Measurements from ENCODE around the gene NCKAP5L.
"Not testable (repeated sequence)": the region's sequence is repeated elsewhere in the genome, so short reads cannot be mapped to it uniquely, and the experiment has no call there.

NCKAP5L gene

GRCh38 chr12:49869816-49870500, 41.7 kb upstream of the NCKAP5L start:
- H3K27ac ChIP-seq (ENCODE audit: low read length), result no peak overlapping the region
- H3K4me1 ChIP-seq (ENCODE audit: insufficient read depth, low read length), result no peaks in the 10 kb centered on the region
- H3K36me3 ChIP-seq (ENCODE audit: insufficient read depth, low read depth, low read length), result no peaks in the 10 kb centered on the region
- peaks cover 7% of the 10 kb centered on the region for H3K27me3 ChIP-seq (ENCODE audit: insufficient read depth, low read length)
- no peak overlapping the region for H3K4me3 ChIP-seq (ENCODE audit: low read length)
- no peaks in the 10 kb centered on the region for H3K9me3 ChIP-seq (ENCODE audit: insufficient read depth, low read depth, low read length)
- H3K9ac ChIP-seq (ENCODE audit: low read depth, low read length), result no peak overlapping the region

GRCh38 chr12:49868952-49869815, 41.0 kb upstream of the NCKAP5L start:
- peaks cover 7% of the 10 kb centered on the region for H3K27me3 ChIP-seq (ENCODE audit: insufficient read depth, low read length)
- no peaks in the 10 kb centered on the region for H3K36me3 ChIP-seq (ENCODE audit: insufficient read depth, low read depth, low read length)
- H3K9ac ChIP-seq (ENCODE audit: low read depth, low read length), result no peak overlapping the region
- no peak overlapping the region for H3K27ac ChIP-seq (ENCODE audit: low read length)
- H3K9me3 ChIP-seq (ENCODE audit: insufficient read depth, low read depth, low read length), result no peaks in the 10 kb centered on the region
- H3K4me1 ChIP-seq (ENCODE audit: insufficient read depth, low read length), result no peaks in the 10 kb centered on the region
- H3K4me3 ChIP-seq (ENCODE audit: low read length), result no peak overlapping the region

GRCh38 chr12:49868449-49868848, 40.2 kb upstream of the NCKAP5L start:
- Histone ChIP-seq H3K4me3 (ENCODE audit: low read length) (no peak overlapping the region), H3K4me1 (ENCODE audit: insufficient read depth, low read length) (no peaks in the 10 kb centered on the region), H3K9me3 (ENCODE audit: insufficient read depth, low read depth, low read length) (no peaks in the 10 kb centered on the region), H3K9ac (ENCODE audit: low read depth, low read length) (no peak overlapping the region), H3K27me3 (ENCODE audit: insufficient read depth, low read length) (peaks cover 7% of the 10 kb centered on the region), H3K27ac (ENCODE audit: low read length) (no peak overlapping the region), H3K36me3 (ENCODE audit: insufficient read depth, low read depth, low read length) (no peaks in the 10 kb centered on the region)

GRCh38 chr12:49867570-49868341, 39.5 kb upstream of the NCKAP5L start:
- peaks cover 7% of the 10 kb centered on the region for H3K27me3 ChIP-seq (ENCODE audit: insufficient read depth, low read length)
- no peak overlapping the region for H3K27ac ChIP-seq (ENCODE audit: low read length)
- H3K4me3 ChIP-seq (ENCODE audit: low read length), result no peak overlapping the region
- no peaks in the 10 kb centered on the region for H3K9me3 ChIP-seq (ENCODE audit: insufficient read depth, low read depth, low read length)
- no peak overlapping the region for H3K9ac ChIP-seq (ENCODE audit: low read depth, low read length)
- no peaks in the 10 kb centered on the region for H3K36me3 ChIP-seq (ENCODE audit: insufficient read depth, low read depth, low read length)
- no peaks in the 10 kb centered on the region for H3K4me1 ChIP-seq (ENCODE audit: insufficient read depth, low read length)

GRCh38 chr12:49866859-49867569, 38.8 kb upstream of the NCKAP5L start:
- Histone ChIP-seq H3K27ac (ENCODE audit: low read length) (no peak overlapping the region), H3K4me3 (ENCODE audit: low read length) (no peak overlapping the region), H3K36me3 (ENCODE audit: insufficient read depth, low read depth, low read length) (no peaks in the 10 kb centered on the region), H3K9ac (ENCODE audit: low read depth, low read length) (no peak overlapping the region), H3K4me1 (ENCODE audit: insufficient read depth, low read length) (no peaks in the 10 kb centered on the region), H3K27me3 (ENCODE audit: insufficient read depth, low read length) (peaks cover 7% of the 10 kb centered on the region), H3K9me3 (ENCODE audit: insufficient read depth, low read depth, low read length) (no peaks in the 10 kb centered on the region)

GRCh38 chr12:49865782-49866135, 37.5 kb upstream of the NCKAP5L start:
- Histone ChIP-seq H3K27ac (ENCODE audit: low read length) (no peak overlapping the region), H3K4me1 (ENCODE audit: insufficient read depth, low read length) (no peaks in the 10 kb centered on the region), H3K9me3 (ENCODE audit: insufficient read depth, low read depth, low read length) (no peaks in the 10 kb centered on the region), H3K36me3 (ENCODE audit: insufficient read depth, low read depth, low read length) (no peaks in the 10 kb centered on the region), H3K9ac (ENCODE audit: low read depth, low read length) (no peak overlapping the region), H3K27me3 (ENCODE audit: insufficient read depth, low read length) (peaks cover 7% of the 10 kb centered on the region), H3K4me3 (ENCODE audit: low read length) (no peak overlapping the region)

- H3K4me1 ChIP-seq (ENCODE audit: insufficient read depth, low read length), result no peaks in the 10 kb centered on the region
- H3K27ac ChIP-seq (ENCODE audit: low read length), result no peak overlapping the region
- H3K4me3 ChIP-seq (ENCODE audit: low read length), result no peak overlapping the region
- peaks cover 7% of the 10 kb centered on the region for H3K27me3 ChIP-seq (ENCODE audit: insufficient read depth, low read length)
- no peaks in the 10 kb centered on the region for H3K36me3 ChIP-seq (ENCODE audit: insufficient read depth, low read depth, low read length)
- H3K9me3 ChIP-seq (ENCODE audit: insufficient read depth, low read depth, low read length), result no peaks in the 10 kb centered on the region
- H3K9ac ChIP-seq (ENCODE audit: low read depth, low read length), result no peak overlapping the region
Observed at GRCh38 chr12:49865109-49865781, 37.0 kb upstream of the NCKAP5L start.

- Histone ChIP-seq H3K9ac (ENCODE audit: low read depth, low read length) (no peak overlapping the region), H3K9me3 (ENCODE audit: insufficient read depth, low read depth, low read length) (no peaks in the 10 kb centered on the region), H3K36me3 (ENCODE audit: insufficient read depth, low read depth, low read length) (no peaks in the 10 kb centered on the region), H3K4me3 (ENCODE audit: low read length) (no peak overlapping the region), H3K27me3 (ENCODE audit: insufficient read depth, low read length) (peaks cover 7% of the 10 kb centered on the region), H3K27ac (ENCODE audit: low read length) (no peak overlapping the region), H3K4me1 (ENCODE audit: insufficient read depth, low read length) (no peaks in the 10 kb centered on the region)
Observed at GRCh38 chr12:49864798-49865090, 36.5 kb upstream of the NCKAP5L start.

GRCh38 chr12:49863946-49864797, 36.0 kb upstream of the NCKAP5L start:
- Histone ChIP-seq H3K4me1 (ENCODE audit: insufficient read depth, low read length) (no peaks in the 10 kb centered on the region), H3K9ac (ENCODE audit: low read depth, low read length) (no peak overlapping the region), H3K27ac (ENCODE audit: low read length) (no peak overlapping the region), H3K4me3 (ENCODE audit: low read length) (no peak overlapping the region), H3K9me3 (ENCODE audit: insufficient read depth, low read depth, low read length) (no peaks in the 10 kb centered on the region), H3K27me3 (ENCODE audit: insufficient read depth, low read length) (peaks cover 7% of the 10 kb centered on the region), H3K36me3 (ENCODE audit: insufficient read depth, low read depth, low read length) (no peaks in the 10 kb centered on the region)

GRCh38 chr12:49860921-49861320, 32.7 kb upstream of the NCKAP5L start:
- H3K9me3 ChIP-seq (ENCODE audit: insufficient read depth, low read depth, low read length); H3K4me1 ChIP-seq (ENCODE audit: insufficient read depth, low read length); H3K9ac ChIP-seq (ENCODE audit: low read depth, low read length); H3K36me3 ChIP-seq (ENCODE audit: insufficient read depth, low read depth, low read length); H3K4me3 ChIP-seq (ENCODE audit: low read length); H3K27ac ChIP-seq (ENCODE audit: low read length); H3K27me3 ChIP-seq (ENCODE audit: insufficient read depth, low read length): not testable (repeated sequence)
